Osteoblast (primary cell): ENCODE results near the gene SLC29A1. TPM values are rescaled to one million over a fixed set of nuclear protein-coding genes. Genes with fewer than 3 reads are reported as not detected.
A peak's percentile ranks its signal among the peaks of the same experiment; 100 is the strongest.

Source experiments
- DNase-seq: peaks from one replicate; pipeline ENCODE4 v3.0.0; 2011; ENCODE audit warnings: low spot score, mixed read lengths; ENCODE audit not compliant: insufficient read length; ENCODE audit errors: missing footprints
- H2AFZ ChIP-seq: 2 replicates; pipeline ENCODE4 v1.6.0; 2011; ENCODE audit warnings: mild to moderate bottlenecking, low read length
- H3K27ac ChIP-seq: 2 replicates; pipeline ENCODE4 v1.5.1; 2011; ENCODE audit warnings: mild to moderate bottlenecking, low read depth, low read length, moderate library complexity
- H3K27me3 ChIP-seq: 2 replicates; pipeline ENCODE4 v1.6.0; 2012; ENCODE audit warnings: mild to moderate bottlenecking, control low read depth, inconsistent platforms, low read length, moderate library complexity; ENCODE audit not compliant: insufficient read depth
- H3K36me3 ChIP-seq: 2 replicates; pipeline ENCODE4 v1.5.1; 2011; ENCODE audit warnings: mild to moderate bottlenecking, low read length, control low read depth, moderate library complexity; ENCODE audit not compliant: insufficient read depth
- H3K4me1 ChIP-seq: 2 replicates; pipeline ENCODE4 v1.5.1; 2011; ENCODE audit warnings: mild to moderate bottlenecking, low read length, control low read depth, moderate library complexity; ENCODE audit not compliant: insufficient read depth
- H3K4me2 ChIP-seq: 2 replicates; pipeline ENCODE4 v1.6.0; 2011; ENCODE audit warnings: mild to moderate bottlenecking, low read length; ENCODE audit not compliant: insufficient read depth
- H3K4me3 ChIP-seq: fragments of 200-600 bp; sonication (generic); 3 replicates; pipeline ENCODE4 v1.5.1; 2012; ENCODE audit warnings: mild to moderate bottlenecking, low read length, inconsistent platforms; ENCODE audit not compliant: insufficient read depth
- H3K79me2 ChIP-seq: 2 replicates; pipeline ENCODE4 v1.6.0; 2012; ENCODE audit warnings: mild to moderate bottlenecking, low read length, control low read depth, inconsistent platforms; ENCODE audit not compliant: insufficient read depth
- H3K9me3 ChIP-seq: 2 replicates; pipeline ENCODE4 v1.5.1; 2011; ENCODE audit warnings: low read depth, low read length, control low read depth
- H4K20me1 ChIP-seq: 2 replicates; pipeline ENCODE4 v1.6.0; 2012; ENCODE audit warnings: mild to moderate bottlenecking, low read length, control low read depth; ENCODE audit not compliant: insufficient read depth
- CTCF ChIP-seq: IDR thresholded peaks from 2 replicates; pipeline ENCODE4 v1.5.1; 2011; ENCODE audit warnings: mild to moderate bottlenecking, low read depth, low read length, moderate library complexity; ENCODE audit errors: extremely low read depth
- total RNA-seq: library from RNA; depleted of rRNA; stranded (reverse); fragments of >200 nt; gene quantifications from 2 replicates; pipeline ENCODE4 v1.2.3, GENCODE V29; 2012

SLC29A1 gene
- total RNA-seq, 1 donor, result 8.0 TPM

GRCh38 chr6:44177691-44178423, 45.5 kb upstream of the SLC29A1 start:
- TF ChIP-seq CTCF, result no peak
- H2AFZ ChIP-seq, result no peak overlapping the region
- no peaks in the 10 kb centered on the region for H4K20me1 ChIP-seq
- H3K4me2 ChIP-seq, result no peak overlapping the region
- H3K9me3 ChIP-seq, result no peaks in the 10 kb centered on the region
- H3K27ac ChIP-seq, result no peak overlapping the region
- H3K4me3 ChIP-seq, result no peak overlapping the region
- peaks cover 21% of the 10 kb centered on the region for H3K4me1 ChIP-seq
- no peaks in the 10 kb centered on the region for H3K27me3 ChIP-seq
- peak; percentile 90 for DNase-seq
- no peaks in the 10 kb centered on the region for H3K36me3 ChIP-seq
- no peaks in the 10 kb centered on the region for H3K79me2 ChIP-seq

- Histone ChIP-seq H3K27me3 (no peaks in the 10 kb centered on the region), H3K36me3 (no peaks in the 10 kb centered on the region), H2AFZ (no peak overlapping the region), H3K27ac (no peak overlapping the region), H3K79me2 (no peaks in the 10 kb centered on the region), H3K4me1 (peaks cover 21% of the 10 kb centered on the region), H3K4me2 (no peak overlapping the region), H3K4me3 (no peak overlapping the region), H3K9me3 (no peaks in the 10 kb centered on the region), H4K20me1 (no peaks in the 10 kb centered on the region)
- DNase-seq, result peak; percentile 86
- no peak for TF ChIP-seq CTCF
Observed at GRCh38 chr6:44178424-44179071, 44.8 kb upstream of the SLC29A1 start.

GRCh38 chr6:44179072-44179536, 44.3 kb upstream of the SLC29A1 start:
- no peak overlapping the region for H3K4me2 ChIP-seq
- no peak for TF ChIP-seq CTCF
- H3K9me3 ChIP-seq, result no peaks in the 10 kb centered on the region

GRCh38 chr6:44179648-44180047, 43.7 kb upstream of the SLC29A1 start:
- Histone ChIP-seq H3K79me2 (no peaks in the 10 kb centered on the region), H3K4me1 (peaks cover 21% of the 10 kb centered on the region), H4K20me1 (no peaks in the 10 kb centered on the region), H3K4me2 (no peak overlapping the region), H3K36me3 (no peaks in the 10 kb centered on the region), H3K27me3 (peaks cover 9% of the 10 kb centered on the region), H2AFZ (no peak overlapping the region), H3K4me3 (no peak overlapping the region), H3K27ac (no peak overlapping the region), H3K9me3 (no peaks in the 10 kb centered on the region)
- no peak for TF ChIP-seq CTCF
- no peak for DNase-seq

More at GRCh38 chr6:44179072-44179536, 44.3 kb upstream of the SLC29A1 start:
- Histone ChIP-seq H2AFZ (no peak overlapping the region), H3K27me3 (peaks cover 5% of the 10 kb centered on the region), H3K4me3 (no peak overlapping the region), H3K27ac (no peak overlapping the region), H3K36me3 (no peaks in the 10 kb centered on the region), H3K79me2 (no peaks in the 10 kb centered on the region), H3K4me1 (peaks cover 21% of the 10 kb centered on the region), H4K20me1 (no peaks in the 10 kb centered on the region)
- no peak for DNase-seq
